RWPE2 (cell line): ENCODE measurements around the gene TNFAIP3.

Experiments used
- ATAC-seq: fragments of 200-7000 bp; cut with Tn5 transposase; 3 replicates; pipeline ENCODE4 v1.9.1; 2021; ENCODE audit warnings: low read depth
- DNase-seq: peaks from one replicate; pipeline ENCODE4 v3.0.0-alpha.2; 2020; ENCODE audit warnings: low spot score
- H3K27ac ChIP-seq: fragments of 450-650 bp; 2 replicates; pipeline ENCODE4 v1.5.1; 2017; ENCODE audit warnings: mild to moderate bottlenecking; ENCODE audit not compliant: poor library complexity, severe bottlenecking
- H3K27me3 ChIP-seq: fragments of 250-450 bp; sonication (Bioruptor Pico); 2 replicates; pipeline ENCODE4 v1.5.1; 2021; ENCODE audit warnings: mild to moderate bottlenecking, moderate library complexity; ENCODE audit not compliant: insufficient read depth, poor library complexity, severe bottlenecking
- H3K36me3 ChIP-seq: fragments of 250-450 bp; sonication (Bioruptor Pico); 2 replicates; pipeline ENCODE4 v1.5.1; 2020; ENCODE audit warnings: low read depth, mild to moderate bottlenecking, moderate library complexity
- H3K4me1 ChIP-seq: fragments of 250-450 bp; sonication (Bioruptor Pico); 2 replicates; pipeline ENCODE4 v1.5.1; 2021; ENCODE audit warnings: mild to moderate bottlenecking, moderate library complexity; ENCODE audit not compliant: insufficient read depth, poor library complexity, severe bottlenecking
- H3K4me3 ChIP-seq: fragments of 250-450 bp; sonication (Bioruptor Pico); 2 replicates; pipeline ENCODE4 v1.5.1; 2021; ENCODE audit warnings: mild to moderate bottlenecking, moderate library complexity; ENCODE audit not compliant: severe bottlenecking
- H3K9me3 ChIP-seq: fragments of 250-450 bp; sonication (Bioruptor Pico); 2 replicates; pipeline ENCODE4 v1.5.1; 2021; ENCODE audit warnings: mild to moderate bottlenecking, moderate library complexity; ENCODE audit not compliant: severe bottlenecking
- TF ChIP-seq, protein P1 (sequence below): fragments of 450-650 bp; IDR thresholded peaks from one replicate; pipeline ENCODE4 v1.5.1; 2017; ENCODE audit warnings: mild to moderate bottlenecking, moderate library complexity; ENCODE audit not compliant: poor library complexity, severe bottlenecking

The TNFAIP3 gene

GRCh38 chr6:137927777-137928218 lies 60.7 kb downstream of the TNFAIP3 start:
- Histone ChIP-seq H3K4me3 (no peak overlapping the region), H3K9me3 (no peaks in the 10 kb centered on the region), H3K36me3 (no peaks in the 10 kb centered on the region), H3K27ac (no peak overlapping the region), H3K4me1 (peaks cover 12% of the 10 kb centered on the region), H3K27me3 (no peaks in the 10 kb centered on the region)
- no peak for DNase-seq
- TF ChIP-seq, protein P1, sequence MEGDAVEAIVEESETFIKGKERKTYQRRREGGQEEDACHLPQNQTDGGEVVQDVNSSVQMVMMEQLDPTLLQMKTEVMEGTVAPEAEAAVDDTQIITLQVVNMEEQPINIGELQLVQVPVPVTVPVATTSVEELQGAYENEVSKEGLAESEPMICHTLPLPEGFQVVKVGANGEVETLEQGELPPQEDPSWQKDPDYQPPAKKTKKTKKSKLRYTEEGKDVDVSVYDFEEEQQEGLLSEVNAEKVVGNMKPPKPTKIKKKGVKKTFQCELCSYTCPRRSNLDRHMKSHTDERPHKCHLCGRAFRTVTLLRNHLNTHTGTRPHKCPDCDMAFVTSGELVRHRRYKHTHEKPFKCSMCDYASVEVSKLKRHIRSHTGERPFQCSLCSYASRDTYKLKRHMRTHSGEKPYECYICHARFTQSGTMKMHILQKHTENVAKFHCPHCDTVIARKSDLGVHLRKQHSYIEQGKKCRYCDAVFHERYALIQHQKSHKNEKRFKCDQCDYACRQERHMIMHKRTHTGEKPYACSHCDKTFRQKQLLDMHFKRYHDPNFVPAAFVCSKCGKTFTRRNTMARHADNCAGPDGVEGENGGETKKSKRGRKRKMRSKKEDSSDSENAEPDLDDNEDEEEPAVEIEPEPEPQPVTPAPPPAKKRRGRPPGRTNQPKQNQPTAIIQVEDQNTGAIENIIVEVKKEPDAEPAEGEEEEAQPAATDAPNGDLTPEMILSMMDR = no peak
- ATAC-seq = no peak

DNA sequence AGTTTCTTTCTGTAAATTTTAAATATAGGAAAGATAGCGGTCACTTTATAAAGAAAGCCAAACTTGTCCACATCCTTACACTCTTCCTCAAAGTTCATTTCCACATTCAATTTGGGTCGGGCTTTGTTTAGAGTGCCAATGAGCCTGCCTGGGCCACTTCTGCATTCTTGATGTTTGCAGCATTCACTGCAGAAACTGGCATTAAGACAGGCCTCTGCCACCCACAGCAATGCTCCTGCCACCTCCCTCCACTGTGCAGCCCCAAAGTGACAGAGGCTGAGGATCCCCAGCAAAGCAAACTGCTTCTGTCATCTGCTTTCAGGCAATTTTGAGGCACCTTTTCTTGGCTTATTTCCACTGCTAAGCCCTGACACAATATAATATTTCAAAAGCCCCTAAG lies 61.2 kb downstream of the TNFAIP3 start:
- H3K9me3 ChIP-seq = no peaks in the 10 kb centered on the region
- no peaks in the 10 kb centered on the region for H3K27me3 ChIP-seq
- no peak for DNase-seq
- no peaks in the 10 kb centered on the region for H3K36me3 ChIP-seq
- no peak overlapping the region for H3K4me3 ChIP-seq
- H3K27ac ChIP-seq = no peak overlapping the region
- TF ChIP-seq, protein P1 = no peak
- no peak for ATAC-seq
- peaks cover 12% of the 10 kb centered on the region for H3K4me1 ChIP-seq

- no peak for DNase-seq
- TF ChIP-seq, protein P1 = no peak
- Histone ChIP-seq H3K27ac (no peak overlapping the region), H3K27me3 (no peaks in the 10 kb centered on the region), H3K4me3 (no peak overlapping the region), H3K36me3 (no peaks in the 10 kb centered on the region), H3K4me1 (no peaks in the 10 kb centered on the region), H3K9me3 (no peaks in the 10 kb centered on the region)
- ATAC-seq = no peak
Observed at GRCh38 chr6:137931849-137932465, 64.9 kb downstream of the TNFAIP3 start.
